HG02938 (cell line): ENCODE measurements around the gene TLE1.
A peak's percentile ranks its signal among the peaks of the same experiment; 100 is the strongest.
"Not testable (repeated sequence)": the region's sequence is repeated elsewhere in the genome, so short reads cannot be mapped to it uniquely, and the experiment has no call there.

ENCODE experiments used
- ATAC-seq: cut with Tn5 transposase; IDR thresholded peaks from one replicate; pipeline ENCODE4 v1.9.1; 2021; ENCODE audit warnings: mild to moderate bottlenecking, moderate library complexity; ENCODE audit not compliant: unreplicated experiment

Gene TLE1

DNA sequence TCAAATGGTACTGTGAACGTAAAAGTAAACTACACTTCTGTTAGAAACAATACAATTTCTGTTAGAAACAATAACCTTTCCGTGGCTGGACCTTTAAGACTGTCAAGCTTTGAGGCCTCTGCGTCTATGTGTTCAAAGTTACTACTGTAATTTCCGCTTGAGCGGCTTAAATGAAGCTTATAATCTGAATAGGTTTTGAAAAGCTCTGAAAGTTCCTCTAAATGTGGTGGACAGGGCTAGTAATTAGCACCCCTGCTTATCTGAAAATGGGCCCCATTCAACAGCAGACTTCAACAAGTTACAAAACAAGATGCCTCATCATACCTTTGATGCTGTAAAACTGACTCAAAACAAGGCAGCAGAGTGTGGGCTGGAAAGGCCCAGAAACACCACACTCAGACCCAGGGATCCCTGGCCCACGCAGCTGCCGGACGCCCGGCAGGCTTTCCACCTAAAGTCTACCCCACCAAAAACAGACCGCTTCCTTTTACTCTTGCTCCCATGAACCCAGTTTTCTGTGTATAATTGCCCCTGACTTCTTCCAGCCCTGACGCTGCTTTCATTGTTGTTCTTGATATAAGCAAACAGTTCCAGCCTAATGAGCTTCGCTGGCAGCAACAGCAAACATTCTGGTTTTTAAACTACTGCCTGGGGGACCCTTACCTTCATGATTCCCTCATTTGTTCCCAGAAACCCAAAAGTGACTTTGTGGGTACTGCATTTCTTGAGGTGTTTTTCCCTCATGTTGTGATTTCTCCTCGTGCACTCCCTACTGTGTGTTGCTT lies 66.7 kb downstream of the TLE1 start:
- ATAC-seq = no peak

DNA sequence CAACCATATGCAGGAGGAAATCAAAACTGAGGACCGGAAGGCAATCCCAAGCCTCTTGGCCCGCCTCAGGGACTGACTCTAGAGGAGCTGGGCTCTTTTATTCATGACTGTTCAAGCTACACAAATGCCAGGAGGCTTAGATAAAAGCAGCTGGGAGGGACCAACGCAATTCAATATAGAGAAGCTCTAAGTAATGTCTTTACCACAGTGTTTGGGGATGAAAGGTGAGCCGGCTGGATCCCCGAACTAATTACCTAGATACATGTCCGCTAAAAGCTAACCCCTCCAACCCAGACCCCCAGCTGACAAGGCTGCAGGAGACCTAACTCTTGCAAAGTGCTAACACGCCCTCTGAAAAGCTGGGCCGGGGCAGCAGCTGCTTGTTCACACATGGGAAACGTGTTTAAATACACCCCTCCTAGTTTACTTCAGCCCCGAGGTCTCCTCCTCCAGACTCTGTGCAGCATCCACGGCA lies 67.5 kb downstream of the TLE1 start:
- ATAC-seq = no peak

DNA sequence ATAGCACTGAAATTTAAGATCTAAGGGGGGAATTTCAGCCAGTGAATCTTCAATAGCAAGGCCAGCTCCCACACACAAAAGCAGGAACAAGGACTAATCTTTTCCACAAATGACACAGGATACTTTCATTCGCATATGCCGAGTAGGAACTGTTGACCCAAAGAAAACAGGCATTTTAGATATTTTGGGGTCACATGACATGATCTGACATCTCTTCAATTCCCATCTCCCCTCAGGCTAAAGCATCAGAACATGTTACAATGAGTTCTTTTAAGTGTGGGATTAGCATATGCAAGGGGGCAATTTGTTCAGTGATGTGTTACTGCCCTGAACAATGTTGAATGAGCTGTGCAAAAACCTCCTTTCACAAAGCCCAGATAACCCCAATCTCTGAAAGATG lies 68.2 kb downstream of the TLE1 start:
- no peak for ATAC-seq

DNA sequence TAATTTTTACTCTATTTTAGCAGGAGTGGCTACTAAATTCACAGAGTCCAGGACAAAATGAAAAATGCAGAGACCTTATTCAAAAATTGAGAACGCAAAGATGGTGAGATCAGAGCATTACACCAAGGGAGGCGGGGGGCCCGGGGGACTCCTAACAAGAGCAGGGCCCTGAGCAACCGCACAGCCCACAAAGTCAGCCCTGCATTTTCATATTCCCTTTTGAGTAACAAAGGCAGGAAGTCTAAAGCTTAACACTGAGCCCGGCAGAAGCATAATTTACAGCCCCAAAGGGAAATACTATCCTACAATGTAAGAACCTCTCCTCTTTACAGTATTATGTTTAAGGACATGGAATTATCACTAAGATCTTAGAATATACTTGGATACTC lies 69.4 kb downstream of the TLE1 start:
- peak; percentile 53 for ATAC-seq

DNA sequence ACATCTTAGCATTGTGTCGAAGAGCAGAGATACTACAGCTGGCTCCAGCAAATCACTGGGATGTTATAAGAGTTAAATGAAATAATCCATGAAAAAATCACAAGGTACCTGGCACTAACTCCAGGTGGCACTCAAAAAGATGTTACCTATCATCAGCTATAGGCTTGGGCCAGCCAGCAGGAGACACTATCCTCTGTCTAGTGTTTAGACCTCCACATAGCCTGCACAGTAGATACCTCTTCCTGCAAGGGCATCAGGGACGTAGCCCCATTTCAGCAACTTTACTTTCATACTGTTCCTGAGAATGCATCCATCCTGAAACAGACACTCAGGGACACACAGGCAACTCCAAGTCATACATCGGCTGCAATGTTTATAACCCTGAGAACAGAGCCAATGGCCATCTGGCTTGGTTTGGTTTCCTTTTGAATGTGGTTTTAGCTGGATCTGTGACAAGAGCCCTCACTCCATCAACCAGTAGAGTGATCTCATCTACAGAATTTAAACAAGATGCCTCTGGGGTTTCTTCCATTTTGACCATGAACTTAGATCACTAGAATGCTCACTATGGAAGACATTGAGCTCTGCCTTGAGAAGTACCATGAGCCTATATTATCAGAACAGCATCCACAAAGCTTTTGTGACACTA lies 69.9 kb downstream of the TLE1 start:
- ATAC-seq = no peak

DNA sequence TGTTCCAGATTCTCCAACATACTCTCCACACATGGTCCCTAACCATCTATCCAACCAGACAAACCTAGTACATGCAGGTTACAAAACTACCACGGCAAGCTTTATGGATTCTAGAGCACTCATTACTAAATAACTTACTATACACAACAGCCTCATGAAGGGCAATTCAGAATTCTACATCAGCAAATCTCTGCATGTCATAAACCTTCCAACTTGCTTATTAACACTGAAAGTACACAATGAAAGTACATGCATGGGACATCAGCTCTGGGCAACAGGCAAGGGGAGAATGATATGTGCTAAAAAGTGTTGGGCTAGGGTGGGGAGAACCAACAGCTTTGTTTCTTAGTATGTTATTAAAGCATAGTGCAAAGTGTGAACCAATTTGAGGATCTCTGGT lies 70.4 kb downstream of the TLE1 start:
- ATAC-seq = no peak

DNA sequence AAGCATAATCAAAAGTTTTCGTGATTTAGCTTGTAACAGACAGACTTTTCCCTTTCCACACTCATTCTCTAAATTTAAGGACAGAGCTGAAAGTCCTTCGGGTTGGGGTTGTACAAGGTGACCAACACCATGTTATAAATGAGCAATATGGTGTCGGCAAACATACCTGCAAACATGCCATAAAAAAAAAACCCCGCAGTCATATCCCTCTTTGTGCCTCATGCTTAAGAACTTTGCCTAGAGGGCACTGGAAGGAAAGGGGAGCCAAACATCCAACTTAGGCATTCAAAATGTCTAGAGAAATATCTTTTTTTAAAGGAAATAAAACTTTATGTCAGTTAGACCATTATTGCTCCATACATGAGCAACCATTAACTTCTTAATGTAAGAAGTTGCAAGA lies 73.2 kb downstream of the TLE1 start:
- ATAC-seq = no peak

DNA sequence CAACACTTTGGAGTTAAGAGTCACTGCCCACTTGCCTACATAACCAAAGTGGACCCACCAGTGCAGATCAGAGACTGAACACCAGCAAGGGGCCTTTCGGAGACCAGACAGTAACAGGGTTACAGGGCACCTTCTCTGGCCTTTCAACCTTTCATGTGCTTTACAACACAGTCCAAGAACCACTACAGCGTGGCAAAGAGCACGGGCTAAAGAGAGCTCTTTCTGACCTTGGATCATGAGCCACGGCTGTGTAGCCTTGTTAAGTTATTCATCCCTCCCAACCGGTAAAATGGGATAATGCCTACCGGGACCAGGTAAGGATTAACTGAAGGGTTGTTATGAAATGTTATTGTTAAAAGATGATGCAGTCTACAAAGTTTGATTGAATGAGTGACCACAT lies 75.0 kb downstream of the TLE1 start:
- ATAC-seq = no peak

DNA sequence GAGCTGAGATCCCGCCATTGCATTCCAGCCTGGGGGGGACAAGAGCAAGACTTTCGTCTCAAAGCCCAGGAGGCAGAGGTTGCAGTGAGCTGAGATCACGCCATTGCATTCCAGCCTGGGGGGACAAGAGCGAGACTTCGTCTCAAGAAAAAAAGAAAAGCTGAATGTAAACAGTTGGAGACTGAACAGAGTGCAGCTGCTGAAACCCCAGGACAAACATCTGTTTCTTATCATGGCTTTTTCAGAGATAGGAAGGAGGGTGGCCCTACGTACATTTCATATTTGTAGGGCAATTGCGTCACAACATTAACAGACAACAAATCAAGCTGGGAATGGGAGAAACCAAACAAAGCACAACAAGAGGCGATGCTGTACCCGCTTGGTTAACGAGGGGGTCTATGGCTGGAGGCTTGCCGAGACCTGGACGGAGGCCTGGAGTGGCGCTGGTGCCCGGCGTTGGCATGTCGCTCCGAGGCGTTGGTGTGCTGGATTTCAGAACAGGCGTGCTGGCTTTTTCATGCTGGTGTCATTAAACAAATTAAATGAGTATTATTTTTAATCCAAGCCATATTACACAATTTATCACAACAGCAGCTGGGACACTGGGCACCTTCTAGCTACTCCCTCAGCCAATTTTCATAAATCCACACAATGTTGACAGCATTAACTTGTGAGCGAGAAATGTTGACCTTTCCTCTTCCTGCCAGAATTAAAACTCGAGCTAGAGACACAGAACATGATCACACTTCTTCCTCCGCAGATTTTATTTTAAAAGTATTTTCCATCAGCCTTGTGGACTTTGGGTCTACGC lies 76.1 kb downstream of the TLE1 start:
- ATAC-seq = no peak

DNA sequence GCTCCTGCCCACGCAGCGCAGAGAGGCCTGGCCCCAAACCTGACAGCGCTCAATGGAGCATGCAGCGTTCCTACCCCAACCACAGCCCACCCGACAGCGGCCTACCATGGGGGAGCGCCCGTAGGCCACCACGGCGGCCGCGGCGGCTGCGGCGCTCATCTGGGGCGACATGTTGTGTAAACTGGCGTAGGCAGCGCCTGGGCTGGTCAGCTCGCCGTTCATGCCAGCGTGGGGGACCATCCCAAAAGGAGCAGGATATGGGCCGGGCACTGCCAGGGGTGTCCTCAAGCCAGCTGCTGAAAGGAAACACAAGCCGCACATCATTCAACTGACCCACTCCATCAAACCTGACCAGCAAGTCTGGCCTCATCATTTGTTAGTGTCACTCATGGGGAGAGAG lies 77.7 kb downstream of the TLE1 start:
- no peak for ATAC-seq

DNA sequence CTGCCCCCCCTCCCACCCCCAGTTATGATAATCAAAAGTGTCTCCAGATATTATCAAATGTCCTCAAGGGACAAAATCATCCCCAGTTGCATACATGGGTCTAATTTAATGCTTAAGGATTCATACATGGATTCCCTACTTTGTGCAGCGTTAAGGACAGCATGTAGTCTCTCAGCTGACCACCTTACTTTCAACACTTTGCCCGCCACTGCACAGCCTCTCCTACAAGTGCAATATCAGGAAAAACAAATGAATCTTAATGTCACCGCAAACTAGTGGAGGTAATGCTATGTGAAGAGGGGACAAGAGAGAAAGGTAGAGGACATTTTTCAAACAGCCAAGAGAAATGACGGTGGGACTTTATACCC lies 78.6 kb downstream of the TLE1 start:
- ATAC-seq = no peak

DNA sequence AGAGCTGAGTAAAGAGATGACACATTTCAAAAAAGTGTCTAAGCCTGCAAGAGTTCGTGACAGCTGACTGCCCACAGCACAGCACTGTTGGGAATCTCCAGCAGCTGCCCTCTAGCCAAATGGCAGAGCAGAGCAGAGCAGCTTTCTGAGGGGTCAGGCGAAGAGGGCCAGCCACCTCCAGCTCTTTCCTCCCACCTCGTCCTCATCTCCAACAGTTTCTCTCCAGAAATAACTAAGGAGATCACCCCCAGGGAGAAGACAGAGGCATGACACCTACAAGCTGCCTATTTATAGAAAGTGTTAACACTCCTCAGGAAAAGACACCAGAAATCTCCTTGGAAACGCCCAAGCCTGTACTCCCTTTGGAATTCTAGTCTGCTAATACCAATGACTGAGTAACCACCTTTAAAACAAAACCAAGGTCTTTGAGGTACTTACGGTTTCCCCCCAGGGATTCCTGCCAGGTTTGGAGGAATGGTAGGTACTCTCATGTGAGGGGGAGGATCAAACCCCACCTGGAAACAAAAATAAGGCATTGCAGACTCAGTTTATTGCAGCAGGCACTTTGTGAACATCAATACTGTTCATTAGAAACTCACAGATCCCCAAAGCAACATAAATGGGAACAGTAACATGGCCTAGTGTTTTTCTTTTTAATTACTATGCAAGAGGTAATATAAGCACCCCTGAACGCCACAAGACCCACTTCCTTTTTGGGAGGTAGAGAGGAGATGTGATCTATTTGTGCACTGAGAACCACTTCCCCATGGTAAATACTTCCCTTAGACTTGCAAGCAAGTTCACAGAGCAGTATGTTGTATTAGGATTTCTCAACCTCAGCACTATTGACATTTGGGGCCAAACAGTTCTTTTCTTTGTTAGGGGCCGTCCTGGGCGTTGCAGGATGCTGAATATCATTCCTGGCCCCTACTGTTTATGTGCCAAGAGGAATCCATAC lies 79.3 kb downstream of the TLE1 start:
- ATAC-seq = no peak

DNA sequence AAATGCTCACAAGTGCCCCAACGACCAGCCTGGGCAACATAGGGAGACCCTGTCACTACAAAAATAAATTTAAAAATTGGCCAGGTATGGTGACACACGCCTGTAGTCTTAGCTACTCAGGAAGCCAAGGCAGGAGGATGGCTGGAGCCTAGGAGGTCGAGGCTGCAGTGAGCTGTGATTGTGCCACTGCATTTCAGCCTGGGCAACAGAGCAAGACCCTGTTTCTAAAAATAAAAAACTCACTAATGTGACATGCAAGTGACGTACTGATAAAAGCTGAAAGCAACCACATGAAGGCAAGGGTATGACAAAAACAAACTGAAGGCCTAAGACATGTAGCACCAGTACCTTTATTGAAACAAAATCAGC lies 81.1 kb downstream of the TLE1 start:
- no peak for ATAC-seq

DNA sequence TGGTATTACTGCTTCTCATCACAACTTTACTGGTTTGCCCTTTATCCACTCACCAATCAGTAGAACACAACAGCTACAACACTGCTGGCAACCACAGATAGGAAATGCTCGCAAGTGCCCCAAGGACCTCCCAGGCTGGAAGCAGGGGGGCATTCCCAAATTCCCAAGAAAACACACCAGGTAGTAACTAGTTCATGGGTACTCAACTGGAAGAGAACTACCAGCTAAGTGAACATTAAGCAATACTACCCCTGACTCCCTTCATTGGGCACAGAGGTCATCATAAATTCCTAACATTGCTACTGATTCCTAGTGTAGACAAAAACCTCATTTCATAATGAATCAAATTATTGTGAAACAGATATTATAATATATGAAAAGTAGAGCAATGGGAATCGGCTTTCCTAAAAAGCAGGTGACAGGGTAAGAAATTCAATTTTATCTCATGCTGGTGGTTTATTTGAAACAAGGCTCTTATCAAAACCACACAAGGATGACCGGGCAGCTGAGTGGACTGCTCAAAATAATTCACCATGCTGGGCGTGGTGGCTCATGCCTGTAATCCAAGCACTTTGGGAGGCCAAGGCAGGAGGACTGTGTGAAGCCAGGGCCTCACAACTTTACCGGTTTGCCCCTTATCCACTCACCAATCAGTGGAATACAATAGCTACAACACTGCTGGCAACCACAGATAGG lies 81.6 kb downstream of the TLE1 start:
- ATAC-seq = no peak

DNA sequence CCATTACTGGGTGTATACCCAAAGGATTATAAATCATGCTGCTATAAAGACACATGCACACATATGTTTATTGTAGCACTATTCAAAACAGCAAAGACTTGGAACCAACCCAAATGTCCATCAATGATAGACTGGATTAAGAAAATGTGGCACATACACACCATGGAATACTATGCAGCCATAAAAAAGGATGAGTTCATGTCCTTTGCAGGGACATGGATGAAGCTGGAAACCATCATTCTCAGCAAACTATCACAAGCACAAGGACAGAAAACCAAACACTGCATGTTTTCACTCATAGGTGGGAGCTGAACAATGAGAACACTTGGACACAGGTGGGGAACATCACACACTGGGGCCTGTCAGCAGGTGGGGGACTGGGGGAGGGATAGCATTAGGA lies 83.1 kb downstream of the TLE1 start:
- not testable (repeated sequence) for ATAC-seq

DNA sequence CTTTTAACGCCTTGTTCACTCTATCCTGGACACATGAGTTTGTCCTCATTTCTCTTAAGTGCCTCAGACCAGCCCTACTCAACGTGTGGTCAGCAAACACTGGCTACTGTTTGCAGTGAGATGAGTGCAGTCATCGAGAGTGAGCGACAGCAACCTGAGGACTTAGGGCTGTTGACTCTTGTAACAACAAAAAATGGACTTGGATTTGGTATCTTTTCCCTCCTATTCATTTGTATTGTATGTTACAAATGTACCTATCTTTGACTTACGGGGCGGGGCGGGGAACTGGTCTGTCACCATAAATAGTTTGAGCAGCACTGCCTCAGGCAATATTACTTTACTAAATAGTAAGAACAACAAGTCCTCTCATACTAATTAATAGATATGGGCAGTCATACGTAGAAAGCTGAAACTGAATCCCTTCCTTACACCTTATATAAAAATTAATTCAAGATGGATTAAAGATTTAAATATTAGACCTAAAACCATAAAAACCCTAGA lies 84.1 kb downstream of the TLE1 start:
- no peak for ATAC-seq

DNA sequence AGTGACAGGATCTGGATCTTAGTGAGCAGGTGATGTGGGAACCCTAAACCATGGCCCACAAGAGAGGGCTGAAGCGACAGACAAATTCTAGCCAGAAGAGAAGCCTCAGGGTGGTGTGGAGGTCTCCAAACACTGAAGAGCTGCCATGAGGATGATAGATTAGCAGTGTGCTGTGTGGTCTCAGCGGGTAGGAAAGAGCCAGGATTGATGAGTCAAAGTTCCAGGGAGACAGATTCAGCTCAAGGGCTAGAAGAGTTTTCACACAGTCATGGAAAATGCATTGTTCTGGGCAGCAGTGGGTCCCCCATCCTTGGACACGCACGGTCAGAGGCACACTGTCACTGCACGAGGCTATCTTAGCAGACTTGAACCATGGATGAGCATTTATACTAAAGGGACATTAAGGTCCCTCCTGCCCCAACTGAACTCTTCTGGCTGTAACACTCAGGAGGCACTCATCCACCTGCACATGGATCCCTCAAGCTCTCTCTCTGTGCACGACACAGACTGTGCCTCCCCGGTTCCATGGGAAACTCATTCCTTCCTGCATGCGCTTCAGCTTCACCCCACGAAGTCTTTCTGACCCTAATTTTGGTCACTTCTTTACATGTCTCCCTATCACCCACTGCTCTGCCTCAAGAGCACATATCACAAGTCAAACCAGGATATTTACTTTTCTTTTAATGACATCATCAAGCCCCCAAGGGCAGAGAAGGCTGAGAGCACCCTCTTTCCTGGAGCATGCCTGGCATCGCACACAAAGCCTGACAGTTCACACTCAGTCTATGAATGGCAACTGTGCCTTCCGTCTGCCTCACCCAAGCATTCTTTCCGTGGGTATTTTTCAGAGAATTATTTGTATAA lies 84.8 kb downstream of the TLE1 start:
- no peak for ATAC-seq

DNA sequence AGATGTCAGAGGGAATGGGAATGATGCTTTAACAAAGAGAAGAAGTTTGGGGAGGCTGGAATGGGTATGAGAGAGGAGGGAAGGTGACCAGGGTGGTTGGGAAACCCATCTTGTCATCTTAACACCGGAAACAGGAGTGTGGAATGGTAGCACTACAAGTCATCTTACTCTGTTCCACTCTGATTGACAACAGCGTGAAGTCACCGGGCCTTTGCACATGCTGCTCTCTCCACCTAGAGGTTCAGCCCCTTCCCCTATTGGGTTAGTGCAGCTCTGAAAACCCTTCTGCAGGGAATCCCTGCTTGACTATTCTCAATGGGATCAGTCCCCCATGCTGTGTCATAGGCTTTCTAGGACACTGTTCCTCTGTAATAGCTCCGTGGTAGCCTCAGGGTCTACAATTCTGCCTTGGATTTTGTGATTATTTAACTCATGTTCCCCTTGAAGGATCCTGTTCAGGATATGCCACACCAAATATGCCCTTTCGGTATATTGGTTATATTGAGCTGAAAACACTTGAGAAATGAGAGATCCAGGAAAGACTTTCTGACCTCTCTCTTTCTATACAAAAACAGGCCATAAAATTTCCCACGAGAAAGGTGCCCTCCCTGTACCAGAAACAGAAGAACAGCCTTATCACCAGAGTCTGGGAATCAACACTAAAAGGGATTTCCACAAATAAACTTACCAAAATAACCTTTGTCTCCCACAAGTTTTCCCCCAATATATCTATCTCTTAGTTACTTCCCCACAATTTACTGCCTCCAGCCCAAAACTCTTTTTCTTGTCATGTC lies 86.3 kb downstream of the TLE1 start:
- ATAC-seq = no peak
